ENCODE measurements around the gene MS4A18.
A peak's percentile ranks its signal among the peaks of the same experiment; 100 is the strongest.
"Not testable (repeated sequence)": the region's sequence is repeated elsewhere in the genome, so short reads cannot be mapped to it uniquely, and the experiment has no call there.

Gene MS4A18

DNA sequence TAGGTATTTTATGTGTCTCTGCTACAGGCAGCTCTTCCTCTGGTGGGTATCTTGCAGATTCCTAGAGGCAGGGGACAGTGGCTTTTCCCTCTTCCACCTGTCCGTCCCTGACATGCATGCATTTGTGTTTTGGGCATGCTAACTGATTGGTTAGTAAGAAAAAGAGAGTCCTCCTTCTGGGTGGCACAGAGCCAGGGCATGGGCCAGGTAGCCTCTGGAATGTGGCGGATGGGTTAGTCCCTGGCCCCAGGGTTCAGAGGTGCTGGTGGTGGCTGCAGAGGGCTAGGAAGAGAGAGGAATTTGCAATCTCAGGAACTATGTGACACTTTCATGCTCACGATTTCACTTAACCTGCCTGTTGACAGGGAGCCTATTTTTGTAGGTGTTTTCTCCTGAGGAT lies 26.4 kb downstream of the MS4A18 start:
- no peak for DNase-seq (ENCODE audit: extremely low spot score)
- ChIA-PET CTCF (no interaction called here), POLR2A (no interaction called here)
- TF ChIP-seq, protein P1, sequence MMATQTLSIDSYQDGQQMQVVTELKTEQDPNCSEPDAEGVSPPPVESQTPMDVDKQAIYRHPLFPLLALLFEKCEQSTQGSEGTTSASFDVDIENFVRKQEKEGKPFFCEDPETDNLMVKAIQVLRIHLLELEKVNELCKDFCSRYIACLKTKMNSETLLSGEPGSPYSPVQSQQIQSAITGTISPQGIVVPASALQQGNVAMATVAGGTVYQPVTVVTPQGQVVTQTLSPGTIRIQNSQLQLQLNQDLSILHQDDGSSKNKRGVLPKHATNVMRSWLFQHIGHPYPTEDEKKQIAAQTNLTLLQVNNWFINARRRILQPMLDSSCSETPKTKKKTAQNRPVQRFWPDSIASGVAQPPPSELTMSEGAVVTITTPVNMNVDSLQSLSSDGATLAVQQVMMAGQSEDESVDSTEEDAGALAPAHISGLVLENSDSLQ (IDR thresholded peaks at IDR 0.05), result no peak
- TF ChIP-seq CTBP1 (IDR thresholded peaks at IDR 0.05; ENCODE audit: borderline replicate concordance) (no peak), NFRKB (IDR thresholded peaks at IDR 0.05) (no peak), TARDBP (IDR thresholded peaks at IDR 0.05) (no peak), SUZ12 (IDR thresholded peaks at IDR 0.05) (no peak)

DNA sequence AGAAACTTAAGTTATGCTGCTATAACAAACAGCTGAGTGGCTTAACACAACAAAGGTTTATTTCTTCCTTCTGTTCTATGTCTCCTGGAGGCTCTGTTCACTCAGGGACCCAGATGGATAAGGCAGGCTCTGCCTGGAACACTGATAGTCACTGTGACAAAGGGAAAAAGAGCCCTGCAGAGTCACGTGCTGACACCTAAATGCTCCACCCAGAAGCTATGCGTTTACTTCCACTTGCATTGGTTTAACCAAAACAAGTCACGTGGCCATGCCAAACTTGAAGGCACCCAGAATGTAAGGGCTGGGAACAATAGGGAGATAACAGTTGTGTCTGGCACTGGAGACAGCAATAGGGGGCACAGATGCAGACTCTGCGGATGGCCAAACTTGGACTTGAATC lies 28.8 kb downstream of the MS4A18 start:
- ChIA-PET CTCF (interaction anchor here (0.6 kb wide), 1 partner anchor 25 kb away, joined by 4 read pairs; no protein-coding TSS in a partner anchor), POLR2A (no interaction called here)
- DNase-seq (ENCODE audit: extremely low spot score), result no peak
- TF ChIP-seq L3MBTL2 (conservative IDR thresholded peaks at IDR 0.05) (no peak), FOXM1 (IDR thresholded peaks at IDR 0.05; ENCODE audit: borderline replicate concordance) (no peak), BHLHE40 (IDR thresholded peaks at IDR 0.05; ENCODE audit: borderline replicate concordance) (no peak), FOXK2 (IDR thresholded peaks at IDR 0.05) (no peak), SUZ12 (IDR thresholded peaks at IDR 0.05) (no peak), CTBP1 (IDR thresholded peaks at IDR 0.05; ENCODE audit: borderline replicate concordance) (no peak), SP1 (IDR thresholded peaks at IDR 0.05) (no peak), FOXA1 (IDR thresholded peaks at IDR 0.05) (no peak), ARNT (IDR thresholded peaks at IDR 0.05) (no peak), ZNF384 (IDR thresholded peaks at IDR 0.05) (no peak)

DNA sequence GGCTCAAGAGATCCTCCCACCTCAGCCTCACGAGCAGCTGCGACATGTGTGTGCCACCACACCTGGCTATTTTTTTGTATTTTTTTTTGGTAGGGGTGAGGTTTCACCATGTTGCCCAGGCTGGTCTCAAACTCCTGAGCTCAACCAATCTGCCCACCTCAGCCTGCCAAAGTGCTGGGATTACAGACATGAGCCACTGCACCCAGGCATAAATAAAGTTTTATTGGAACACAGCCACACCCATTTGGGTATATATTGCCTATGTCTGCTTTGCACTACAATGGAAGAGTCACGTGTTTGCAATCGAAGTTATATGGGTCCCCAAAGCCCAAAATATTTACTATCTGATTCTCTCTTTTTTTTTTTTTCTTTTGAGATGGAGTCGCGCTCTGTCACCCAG lies 30.4 kb downstream of the MS4A18 start:
- ChIA-PET POLR2A (no interaction called here), CTCF (interaction anchor here (1.2 kb wide), 1 partner anchor 8 kb away, joined by 4 read pairs; no protein-coding TSS in a partner anchor)
- TF ChIP-seq SUZ12 (IDR thresholded peaks at IDR 0.05) (no peak), L3MBTL2 (conservative IDR thresholded peaks at IDR 0.05) (no peak), FOXM1 (IDR thresholded peaks at IDR 0.05; ENCODE audit: borderline replicate concordance) (no peak), FOXA1 (IDR thresholded peaks at IDR 0.05) (no peak), LEF1 (IDR thresholded peaks at IDR 0.05; ENCODE audit: borderline replicate concordance) (no peak), BHLHE40 (IDR thresholded peaks at IDR 0.05; ENCODE audit: borderline replicate concordance) (no peak), NFRKB (IDR thresholded peaks at IDR 0.05) (no peak), HDGF (IDR thresholded peaks at IDR 0.05; ENCODE audit: borderline replicate concordance) (no peak), ZNF384 (IDR thresholded peaks at IDR 0.05) (no peak)
- TF ChIP-seq, protein P1 (IDR thresholded peaks at IDR 0.05), result no peak
- DNase-seq (ENCODE audit: extremely low spot score), result no peak

DNA sequence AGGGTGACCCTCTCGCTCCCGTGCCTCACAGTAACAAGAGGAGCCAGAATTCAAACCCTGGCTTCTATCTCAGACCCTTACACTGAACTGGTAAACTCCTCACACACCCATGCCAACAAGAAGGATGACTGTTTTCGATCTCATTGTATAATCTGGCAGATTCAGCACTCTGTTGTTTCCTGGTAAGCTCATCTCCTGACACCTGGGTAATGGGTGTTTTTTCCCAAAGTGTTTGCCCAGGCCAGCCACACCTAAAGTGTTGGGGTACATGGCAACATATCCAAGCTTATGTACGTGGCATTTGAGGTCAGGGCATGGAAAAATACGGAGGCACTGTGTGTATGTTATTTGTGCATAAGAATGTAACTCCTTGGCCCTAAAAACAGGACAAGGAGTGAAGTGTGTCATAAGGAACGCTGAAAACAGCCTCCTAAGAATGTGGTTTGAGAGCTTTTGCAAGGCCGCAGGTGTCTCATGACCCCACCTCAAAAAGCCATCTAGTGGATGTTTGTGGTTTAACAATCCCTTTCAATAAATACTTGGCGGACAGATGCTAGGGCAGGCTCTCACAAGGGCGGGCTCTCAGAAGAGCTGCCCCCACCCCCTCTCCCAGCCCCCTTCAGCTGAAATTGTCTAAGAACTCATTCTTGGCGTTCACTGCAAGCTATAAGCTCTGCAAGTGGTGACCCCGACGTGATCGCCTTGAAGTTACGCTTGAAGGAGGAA lies 31.9 kb downstream of the MS4A18 start, which contains the start of gene MS4A15:
Gene MS4A15, plus strand, starts transcription at position 561 of the 726 bp plus-strand sequence. CDS start 6,867 bp downstream, outside the sequence.
- ChIA-PET POLR2A (no interaction called here), CTCF (interaction anchor here (1.1 kb wide), 1 partner anchor 20 kb away, joined by 4 read pairs; no protein-coding TSS in a partner anchor)
- TF ChIP-seq CTBP1 (IDR thresholded peaks at IDR 0.05; ENCODE audit: borderline replicate concordance) (no peak), TARDBP (IDR thresholded peaks at IDR 0.05) (no peak), NFRKB (IDR thresholded peaks at IDR 0.05) (no peak), L3MBTL2 (conservative IDR thresholded peaks at IDR 0.05) (no peak), ZNF384 (IDR thresholded peaks at IDR 0.05) (no peak), ELF4 (IDR thresholded peaks at IDR 0.05) (no peak), SUZ12 (IDR thresholded peaks at IDR 0.05) (no peak)
- TF ChIP-seq, protein P1 (IDR thresholded peaks at IDR 0.05), result no peak
- DNase-seq (ENCODE audit: extremely low spot score), result peak; percentile 43

DNA sequence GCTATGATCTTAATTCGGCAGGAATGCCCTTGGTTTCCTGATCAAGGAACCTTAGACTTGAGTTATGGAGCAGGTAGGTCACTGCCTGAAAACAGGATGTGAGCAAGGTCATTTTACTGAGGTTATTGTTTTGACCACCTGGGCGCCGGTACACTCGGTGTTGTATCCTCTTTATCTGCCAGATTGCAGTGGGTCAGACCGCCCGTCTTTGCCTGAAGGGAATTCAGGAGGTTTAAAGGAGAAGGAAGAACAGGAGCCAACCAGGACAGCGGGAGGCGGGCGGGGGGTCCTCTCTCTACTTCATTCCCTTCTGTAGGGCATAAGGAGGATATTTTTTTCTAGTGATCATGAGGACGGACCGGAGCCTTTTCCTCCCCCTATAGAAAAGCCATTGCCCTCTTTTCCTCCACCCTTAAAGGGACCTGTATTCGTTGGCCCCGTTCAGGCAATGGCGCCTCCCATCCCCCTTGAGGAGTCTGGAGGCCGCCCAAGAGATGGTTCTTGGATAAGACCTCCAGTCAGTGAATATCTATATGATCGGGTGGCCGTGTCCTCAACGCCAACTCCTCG lies 32.8 kb downstream of the MS4A18 start:
- no peak for DNase-seq (ENCODE audit: extremely low spot score)
- TF ChIP-seq LEF1 (IDR thresholded peaks at IDR 0.05; ENCODE audit: borderline replicate concordance) (no peak), ELF4 (IDR thresholded peaks at IDR 0.05) (no peak), ARNT (IDR thresholded peaks at IDR 0.05) (no peak), L3MBTL2 (conservative IDR thresholded peaks at IDR 0.05) (no peak), TARDBP (IDR thresholded peaks at IDR 0.05) (no peak), FOXK2 (IDR thresholded peaks at IDR 0.05) (no peak), NFRKB (IDR thresholded peaks at IDR 0.05) (no peak), FOXA1 (IDR thresholded peaks at IDR 0.05) (no peak), HDGF (IDR thresholded peaks at IDR 0.05; ENCODE audit: borderline replicate concordance) (no peak), ZNF384 (IDR thresholded peaks at IDR 0.05) (no peak), FOXM1 (IDR thresholded peaks at IDR 0.05; ENCODE audit: borderline replicate concordance) (no peak), BHLHE40 (IDR thresholded peaks at IDR 0.05; ENCODE audit: borderline replicate concordance) (no peak), SP1 (IDR thresholded peaks at IDR 0.05) (no peak), CTBP1 (IDR thresholded peaks at IDR 0.05; ENCODE audit: borderline replicate concordance) (no peak), SUZ12 (IDR thresholded peaks at IDR 0.05) (no peak)
- TF ChIP-seq, protein P1 (IDR thresholded peaks at IDR 0.05), result no peak
- POLR2A ChIA-PET, result no interaction called here
- CTCF ChIA-PET, result interaction anchor here (1.1 kb wide), 1 partner anchor 21 kb away, joined by 4 read pairs; no protein-coding TSS in a partner anchor

DNA sequence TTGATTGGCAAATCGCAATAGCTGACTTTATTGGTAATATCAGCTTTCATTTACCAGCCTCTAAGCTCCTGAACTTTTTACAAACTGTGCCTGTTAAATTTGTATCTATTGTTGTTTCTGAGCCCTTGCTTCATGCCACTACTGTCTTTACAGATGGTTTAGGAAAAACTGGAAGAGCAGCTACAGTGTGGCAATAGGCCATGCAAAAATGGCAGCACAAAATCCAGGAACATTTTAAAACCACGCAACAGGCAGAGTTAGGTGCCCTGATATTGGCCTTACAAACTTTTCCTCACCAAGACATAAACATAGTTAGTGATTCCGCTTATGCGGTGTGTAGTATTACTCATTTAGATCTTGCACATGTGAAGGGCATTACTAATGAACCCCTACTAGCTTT lies 34.2 kb downstream of the MS4A18 start:
- POLR2A ChIA-PET; CTCF ChIA-PET; DNase-seq (ENCODE audit: extremely low spot score): not testable (repeated sequence)

DNA sequence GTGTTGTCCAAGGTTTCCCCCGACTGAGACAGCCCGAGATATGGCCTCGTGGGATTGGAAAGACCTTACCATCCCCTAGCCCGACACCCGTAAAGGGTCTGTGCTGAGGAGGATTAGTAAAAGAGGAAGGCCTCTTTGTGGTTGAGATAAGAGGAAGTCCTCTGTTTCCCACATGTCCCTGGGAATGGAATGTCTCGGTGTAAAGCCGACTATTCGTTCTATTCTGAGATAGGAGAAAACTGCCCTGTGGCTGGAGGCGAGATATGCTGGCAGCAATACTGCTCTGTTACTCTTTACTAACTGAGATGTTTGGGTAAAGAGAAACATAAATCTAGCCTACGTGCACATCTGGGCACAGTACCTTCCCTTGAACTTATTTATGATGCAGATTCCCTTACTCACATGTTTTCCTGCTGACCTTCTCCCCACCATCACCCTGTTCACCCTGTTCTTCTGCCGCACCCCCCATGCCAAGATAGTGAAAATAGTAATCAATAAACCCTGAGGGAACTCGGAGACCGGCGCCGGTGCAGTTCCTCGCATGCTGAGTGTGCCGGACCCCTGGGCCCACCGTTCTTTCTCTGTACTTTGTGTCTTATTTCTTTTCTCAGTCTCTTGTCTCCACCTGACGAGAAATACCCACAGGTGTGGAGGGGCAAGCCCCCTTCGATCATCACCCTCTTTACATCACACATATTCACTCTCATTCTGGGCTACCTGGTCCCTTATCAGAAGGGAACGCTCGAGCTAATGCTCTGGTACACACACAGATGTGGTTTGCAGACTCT lies 35.1 kb downstream of the MS4A18 start:
- POLR2A ChIA-PET, CTCF ChIA-PET: not testable (repeated sequence)

More for the DNA sequence above, 35.1 kb downstream of the MS4A18 start:
- not testable (repeated sequence) for DNase-seq (ENCODE audit: extremely low spot score)

All from HEK293T (cell line).